Prostate gland (tissue), 2 donors: ENCODE measurements around the gene SRGAP1. TPM values are rescaled to one million over a fixed set of nuclear protein-coding genes. Genes with fewer than 3 reads are reported as not detected.
A peak's percentile ranks its signal among the peaks of the same experiment; 100 is the strongest.

Source experiments
- DNase-seq: peaks from one replicate; pipeline ENCODE4 v3.0.0-alpha.2; 2019; ENCODE audit warnings: low spot score
- H3K27ac ChIP-seq, 2 donors: fragments of 200-600 bp; sonication (generic); 2 replicates each; pipeline ENCODE4 v1.5.1; 2017 to 2019
- H3K27me3 ChIP-seq: fragments of 200-600 bp; sonication (generic); replicated peaks from 2 replicates; pipeline ENCODE4 v1.5.1; 2019; ENCODE audit not compliant: insufficient read depth
- H3K36me3 ChIP-seq, 2 donors: fragments of 200-600 bp; sonication (generic); 1 replicate in 1 of 2; 2 replicates in 1 of 2; pipeline versions ENCODE4 v1.5.1 to v1.8.1; 2017 to 2019
- H3K4me1 ChIP-seq: fragments of 200-600 bp; sonication (generic); replicated peaks from 2 replicates; pipeline ENCODE4 v1.5.1; 2019
- H3K4me3 ChIP-seq, 2 donors: fragments of 200-600 bp; sonication (generic); 2 replicates each; pipeline ENCODE4 v1.5.1; 2017 to 2019
- H3K9me3 ChIP-seq: fragments of 200-600 bp; sonication (generic); 2 replicates; pipeline ENCODE4 v1.5.1; 2017
- POLR2A ChIP-seq: fragments of 450-650 bp; IDR thresholded peaks from one replicate; pipeline ENCODE4 v1.6.1; 2016; ENCODE audit warnings: antibody characterized with exemption, mild to moderate bottlenecking
- POLR2AphosphoS5 ChIP-seq: sonication (generic); formaldehyde crosslinking; IDR thresholded peaks from one replicate; pipeline ENCODE4 v1.6.1; 2017; ENCODE audit warnings: antibody characterized with exemption
- WGBS: methylation state at CpG from one replicate; pipeline ENCODE4 v1.1.5; 2018; 5-methylcytosine and 5-hydroxymethylcytosine counted together
- intact Hi-C: fragments of 100-400 bp; cut with DNase I; formaldehyde crosslinking; loops from one replicate; pipeline ENCODE4 v1.14.2; 2022
- total RNA-seq, 2 donors: library from RNA; depleted of rRNA; stranded (reverse); fragments of >200 nt; gene quantifications; one replicate each; pipeline ENCODE4 v1.1.0, GENCODE V29; 2016
- TF ChIP-seq, protein P1 (sequence below), 4 experiments: fragments of 200-600 bp in 2 of 4; fragments of 450-650 bp in 2 of 4; sonication (generic) in 2 of 4; IDR thresholded peaks; 1 replicate in 3 of 4; 2 replicates in 1 of 4; pipeline ENCODE4 v1.5.1; 2016 to 2019; ENCODE audit warnings: antibody characterized with exemption in 4 of 4, mild to moderate bottlenecking in 2 of 4, moderate library complexity in 2 of 4

Gene SRGAP1
- total RNA-seq, 2 donors from 2014 or later = 4.6 to 16.1 TPM

DNA sequence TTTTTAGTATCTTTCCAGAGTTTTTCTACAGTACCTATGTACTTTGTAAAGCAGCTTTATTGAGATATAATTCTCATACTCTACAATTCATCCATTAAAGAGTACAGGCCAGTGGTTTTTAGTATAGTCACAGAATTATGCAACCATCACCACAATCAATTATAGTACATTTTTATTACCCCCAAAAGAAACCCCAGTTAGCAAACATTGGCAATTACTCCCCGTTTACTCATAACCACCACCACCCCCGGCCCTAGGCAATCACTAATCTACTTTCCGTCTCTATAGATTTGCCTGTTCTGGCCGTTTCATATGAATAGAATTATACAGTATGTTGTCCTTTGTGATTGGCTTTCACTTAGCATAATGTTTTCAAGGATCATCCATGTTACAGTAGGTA lies 257.8 kb downstream of the SRGAP1 start:
- intact Hi-C loops = no loop called here
- no peak for DNase-seq

DNA sequence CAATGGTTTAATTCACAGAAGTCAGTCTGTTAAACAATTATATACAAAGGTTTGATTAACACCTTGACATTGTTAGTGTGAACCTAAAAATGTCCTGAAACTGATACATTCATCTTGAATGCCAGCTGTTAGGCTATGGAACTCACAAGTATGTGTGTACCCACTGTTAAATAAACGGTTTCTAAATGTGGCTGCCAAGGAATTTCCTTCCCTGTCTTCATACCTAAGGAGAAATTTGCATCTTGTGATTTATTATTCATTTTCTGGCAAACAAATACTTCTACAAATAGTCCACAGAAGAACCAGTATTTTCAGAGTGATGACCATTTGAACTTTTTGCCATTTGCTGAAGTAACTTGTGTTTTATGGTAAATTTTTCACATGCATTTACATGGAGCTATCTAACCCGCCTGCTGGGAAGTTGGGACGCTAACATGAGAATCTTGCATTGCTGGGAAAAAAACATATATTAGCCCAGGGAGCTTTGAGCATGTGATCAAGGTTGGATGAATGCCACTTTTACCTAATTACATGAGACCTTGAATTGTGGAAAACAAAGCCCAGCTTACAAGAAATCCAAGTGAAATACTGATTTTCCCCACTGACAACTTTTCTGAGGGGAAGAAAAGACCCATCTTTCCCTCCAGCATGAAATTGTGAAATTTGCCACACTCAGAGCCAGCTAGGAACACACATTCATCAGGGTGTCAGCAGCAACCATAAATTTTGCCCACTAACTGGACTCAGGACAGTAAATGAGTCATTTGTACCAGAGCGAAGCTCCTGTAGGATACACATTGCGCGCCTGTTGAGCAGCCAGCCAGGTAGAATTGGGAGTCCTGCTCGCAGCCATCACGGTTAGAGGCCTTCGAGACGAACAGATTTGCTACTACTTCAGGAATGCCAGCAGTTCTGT lies 259.6 kb downstream of the SRGAP1 start:
- 42% methylated on average over 10 of the region's 10 CpGs for WGBS

More for the DNA sequence above, 257.8 kb downstream of the SRGAP1 start:
- no peak overlapping the region for H3K27ac ChIP-seq
- no peaks in the 10 kb centered on the region for H3K36me3 ChIP-seq
- H3K4me1 ChIP-seq = no peaks in the 10 kb centered on the region
- H3K27me3 ChIP-seq = no peaks in the 10 kb centered on the region
- no peaks in the 10 kb centered on the region for H3K9me3 ChIP-seq
- TF ChIP-seq, protein P1, sequence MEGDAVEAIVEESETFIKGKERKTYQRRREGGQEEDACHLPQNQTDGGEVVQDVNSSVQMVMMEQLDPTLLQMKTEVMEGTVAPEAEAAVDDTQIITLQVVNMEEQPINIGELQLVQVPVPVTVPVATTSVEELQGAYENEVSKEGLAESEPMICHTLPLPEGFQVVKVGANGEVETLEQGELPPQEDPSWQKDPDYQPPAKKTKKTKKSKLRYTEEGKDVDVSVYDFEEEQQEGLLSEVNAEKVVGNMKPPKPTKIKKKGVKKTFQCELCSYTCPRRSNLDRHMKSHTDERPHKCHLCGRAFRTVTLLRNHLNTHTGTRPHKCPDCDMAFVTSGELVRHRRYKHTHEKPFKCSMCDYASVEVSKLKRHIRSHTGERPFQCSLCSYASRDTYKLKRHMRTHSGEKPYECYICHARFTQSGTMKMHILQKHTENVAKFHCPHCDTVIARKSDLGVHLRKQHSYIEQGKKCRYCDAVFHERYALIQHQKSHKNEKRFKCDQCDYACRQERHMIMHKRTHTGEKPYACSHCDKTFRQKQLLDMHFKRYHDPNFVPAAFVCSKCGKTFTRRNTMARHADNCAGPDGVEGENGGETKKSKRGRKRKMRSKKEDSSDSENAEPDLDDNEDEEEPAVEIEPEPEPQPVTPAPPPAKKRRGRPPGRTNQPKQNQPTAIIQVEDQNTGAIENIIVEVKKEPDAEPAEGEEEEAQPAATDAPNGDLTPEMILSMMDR (IDR thresholded peaks at IDR 0.05) = no peak
- TF ChIP-seq POLR2A (no peak), POLR2AphosphoS5 (no peak)
- 91% methylated on average over 4 of the region's 4 CpGs for WGBS
- no peak overlapping the region for H3K4me3 ChIP-seq

DNA sequence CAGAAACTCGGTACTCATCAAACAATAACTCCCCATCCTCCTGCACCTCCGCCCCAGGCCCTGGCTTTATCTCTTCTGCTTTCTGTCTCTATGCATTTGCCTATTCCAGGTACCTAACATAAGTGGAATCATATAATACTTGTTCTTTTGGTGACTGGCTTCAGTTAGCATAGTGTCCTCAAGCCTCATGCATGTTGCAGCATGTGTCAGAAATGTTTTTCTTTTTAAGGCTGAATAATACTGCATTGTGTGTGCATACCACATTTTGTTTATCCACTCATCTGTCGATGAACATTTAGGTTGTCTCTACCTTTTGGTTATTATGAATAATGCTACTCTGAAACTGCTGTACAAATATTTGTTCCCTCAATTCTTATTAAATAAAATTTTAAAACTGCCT lies 260.5 kb downstream of the SRGAP1 start:
- intact Hi-C loops = no loop called here
- Histone ChIP-seq H3K27me3 (no peaks in the 10 kb centered on the region), H3K36me3 (no peaks in the 10 kb centered on the region), H3K4me1 (no peaks in the 10 kb centered on the region), H3K27ac (peak overlapping the region in 1 of 2 donors; percentile 18), H3K9me3 (no peaks in the 10 kb centered on the region), H3K4me3 (no peak overlapping the region)
- TF ChIP-seq, protein P1 (IDR thresholded peaks at IDR 0.05) = no peak
- TF ChIP-seq POLR2A (no peak), POLR2AphosphoS5 (peak; percentile 26)
- WGBS = 57% methylated on average over 3 of the region's 3 CpGs
- DNase-seq = peak; percentile 25

More for the DNA sequence above, 259.6 kb downstream of the SRGAP1 start:
- no peak overlapping the region for H3K4me3 ChIP-seq
- H3K27ac ChIP-seq = peak overlapping the region in 1 of 2 donors; percentile 18
- H3K36me3 ChIP-seq = no peaks in the 10 kb centered on the region
- H3K9me3 ChIP-seq = no peaks in the 10 kb centered on the region
- peak; percentile 86 for DNase-seq
- intact Hi-C loops = no loop called here
- H3K4me1 ChIP-seq = no peaks in the 10 kb centered on the region
- peak; percentile 76 for TF ChIP-seq POLR2AphosphoS5
- TF ChIP-seq, protein P1 (IDR thresholded peaks at IDR 0.05) = no peak
- no peaks in the 10 kb centered on the region for H3K27me3 ChIP-seq

DNA sequence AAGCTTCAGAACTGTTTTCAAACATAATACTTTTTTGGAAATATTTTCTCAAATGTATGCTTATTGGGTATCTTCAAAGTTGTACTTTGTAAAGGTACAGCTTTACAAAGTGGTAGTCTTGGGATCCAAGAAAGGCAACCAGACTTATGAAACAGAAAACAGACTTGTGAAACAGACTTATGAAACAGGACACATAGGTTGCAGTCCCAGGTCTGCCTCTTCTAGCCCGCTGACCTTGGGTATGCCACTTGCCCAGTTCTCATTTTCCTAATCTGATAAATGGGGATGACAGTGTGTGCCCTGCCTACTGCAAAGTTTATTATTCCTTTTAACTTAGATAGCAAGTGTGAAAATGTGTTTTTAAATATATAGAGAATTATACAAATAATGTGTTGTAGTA lies 263.3 kb downstream of the SRGAP1 start:
- no peak overlapping the region for H3K4me3 ChIP-seq
- H3K4me1 ChIP-seq = no peaks in the 10 kb centered on the region
- no peaks in the 10 kb centered on the region for H3K9me3 ChIP-seq
- no peak for DNase-seq
- H3K27me3 ChIP-seq = no peaks in the 10 kb centered on the region
- TF ChIP-seq POLR2AphosphoS5 (no peak), POLR2A (no peak)
- TF ChIP-seq, protein P1 (IDR thresholded peaks at IDR 0.05) = no peak
- no peaks in the 10 kb centered on the region for H3K36me3 ChIP-seq
- H3K27ac ChIP-seq = no peak overlapping the region
- WGBS = 100% methylated on average over 1 of the region's 1 CpG
- intact Hi-C loops = no loop called here
